GM19467 (cell line): Measurements from ENCODE around the gene PTPRE.
"Not testable (repeated sequence)": the region's sequence is repeated elsewhere in the genome, so short reads cannot be mapped to it uniquely, and the experiment has no call there.

Source experiments
- ATAC-seq: cut with Tn5 transposase; IDR thresholded peaks from one replicate; pipeline ENCODE4 v1.9.1; 2021; ENCODE audit warnings: mild to moderate bottlenecking, moderate library complexity; ENCODE audit not compliant: unreplicated experiment

The PTPRE gene

DNA sequence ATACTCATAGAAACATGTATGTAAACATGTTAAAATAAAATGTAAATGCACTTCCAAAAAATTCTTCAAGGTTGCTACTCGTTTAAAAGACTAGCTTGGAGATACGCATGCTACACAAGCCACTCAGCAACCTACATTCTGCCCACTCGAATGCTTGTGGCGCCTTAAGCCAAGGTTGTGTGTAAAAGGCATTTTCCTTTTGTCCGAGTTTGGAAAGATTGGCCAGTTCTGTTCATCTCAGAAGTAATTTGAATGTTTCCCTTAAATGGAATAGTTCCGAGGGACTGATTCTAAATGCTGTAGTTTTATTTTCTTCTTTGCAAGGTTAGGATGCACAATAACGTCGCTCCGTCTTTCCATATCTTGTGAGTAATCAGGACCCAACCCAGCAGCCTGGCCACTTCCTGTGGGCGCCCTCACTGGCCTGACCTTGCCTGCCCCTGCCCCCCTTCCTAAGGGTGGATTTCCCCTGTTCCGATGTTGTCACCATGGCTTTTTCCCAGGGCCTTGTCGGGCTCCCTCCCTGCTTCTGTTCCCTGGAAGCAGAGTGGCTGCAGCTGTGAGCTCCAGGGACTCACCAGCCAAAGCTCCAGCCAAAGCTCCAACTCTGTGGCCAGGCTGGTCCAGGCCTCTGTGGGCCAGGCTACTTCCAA, 70.6 kb downstream of the PTPRE start:
- ATAC-seq = no peak

DNA sequence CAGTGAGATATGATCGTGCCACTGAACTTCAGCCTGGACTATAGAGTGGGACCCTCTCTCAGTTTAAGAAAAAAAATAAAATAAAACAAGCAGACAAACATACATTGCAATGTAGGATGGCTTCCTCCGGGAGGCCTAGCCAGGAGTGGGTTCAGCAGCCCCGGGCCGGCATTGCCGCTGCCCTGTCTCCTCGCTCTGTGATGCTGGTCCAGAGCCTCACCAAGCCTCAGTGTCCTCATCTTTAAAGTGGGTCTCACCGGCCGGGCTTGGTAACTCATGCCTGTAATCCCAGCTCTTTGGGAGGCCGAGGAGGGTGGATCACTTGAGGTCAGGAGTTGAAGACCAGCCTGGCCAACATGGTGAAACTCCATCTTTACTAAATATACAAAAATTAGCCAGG, 71.6 kb downstream of the PTPRE start:
- no peak for ATAC-seq

DNA sequence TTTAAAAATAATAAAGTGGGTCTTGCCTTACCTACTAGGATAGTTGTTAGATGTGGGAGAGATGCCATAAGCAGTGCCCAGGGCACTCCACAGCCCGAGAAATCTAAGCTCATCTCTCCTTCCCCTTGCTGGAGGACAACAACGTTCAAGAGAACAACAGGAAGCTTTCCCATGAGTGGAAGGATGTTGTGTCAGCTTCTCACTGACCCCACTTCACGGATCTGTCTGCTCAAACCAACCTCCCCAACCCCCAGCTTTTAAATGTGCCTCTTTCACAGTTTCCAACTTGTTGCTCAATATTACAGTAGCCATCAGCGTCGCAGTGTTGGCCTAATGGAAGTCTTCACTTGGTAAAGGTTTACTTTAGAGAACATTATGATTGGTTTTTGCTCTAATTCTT, 72.1 kb downstream of the PTPRE start:
- ATAC-seq = no peak

DNA sequence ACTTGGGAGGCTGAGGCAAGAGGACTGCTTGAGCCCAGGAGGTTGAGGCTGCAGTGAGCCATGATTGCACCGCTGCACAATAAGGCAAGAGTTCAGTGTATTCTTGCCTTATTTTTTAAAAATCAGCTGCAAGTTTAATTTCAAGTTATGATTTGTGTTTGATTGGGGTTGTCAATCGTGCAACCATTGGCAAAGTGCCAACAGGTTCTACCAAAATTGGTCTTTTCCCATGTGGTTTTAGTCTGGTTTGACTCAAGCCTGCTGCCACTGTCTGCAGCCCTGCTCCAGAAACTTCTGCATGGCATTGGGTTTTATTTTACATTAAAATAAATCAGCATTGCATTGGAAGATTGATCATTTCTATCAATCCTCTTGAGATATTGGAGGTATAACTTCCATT, 72.7 kb downstream of the PTPRE start:
- ATAC-seq = no peak

DNA sequence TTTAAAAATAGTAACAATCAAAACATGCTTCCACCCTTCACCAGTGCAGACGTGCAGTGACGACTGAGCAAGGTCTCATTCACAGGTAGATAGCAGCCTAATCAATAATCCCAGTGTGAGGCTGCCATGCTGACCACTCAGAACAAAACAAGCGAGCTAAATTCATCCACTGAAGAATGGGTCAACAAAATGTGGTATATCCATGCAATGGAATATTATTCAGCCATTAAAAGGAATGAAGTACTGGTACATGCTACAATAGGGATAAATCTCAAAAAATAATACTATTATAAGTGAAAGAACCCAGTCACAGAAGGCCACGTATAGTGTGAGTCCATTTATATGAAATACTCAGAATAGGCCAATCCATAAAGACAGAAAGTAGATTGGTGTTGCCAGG, 74.0 kb downstream of the PTPRE start:
- ATAC-seq = no peak

DNA sequence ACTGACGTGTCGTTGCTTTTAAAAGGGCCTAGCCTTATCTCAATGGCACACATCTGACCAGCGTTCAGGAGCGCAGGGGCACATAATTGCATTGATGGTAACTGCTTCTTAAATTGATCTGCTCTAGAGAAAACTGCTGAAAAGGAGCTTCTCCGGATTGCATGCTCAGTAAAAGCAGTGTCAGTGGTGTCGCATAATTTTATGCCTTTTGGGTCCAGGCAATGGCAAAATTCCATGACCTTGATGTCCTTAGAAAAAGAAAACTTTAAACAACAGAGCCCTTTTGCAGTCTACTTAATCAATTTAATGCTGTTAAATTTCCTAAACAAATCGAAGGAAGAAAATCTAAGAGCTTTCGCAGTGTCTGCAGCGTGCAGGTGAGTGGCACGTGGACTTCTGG, 75.7 kb downstream of the PTPRE start:
- ATAC-seq = no peak

DNA sequence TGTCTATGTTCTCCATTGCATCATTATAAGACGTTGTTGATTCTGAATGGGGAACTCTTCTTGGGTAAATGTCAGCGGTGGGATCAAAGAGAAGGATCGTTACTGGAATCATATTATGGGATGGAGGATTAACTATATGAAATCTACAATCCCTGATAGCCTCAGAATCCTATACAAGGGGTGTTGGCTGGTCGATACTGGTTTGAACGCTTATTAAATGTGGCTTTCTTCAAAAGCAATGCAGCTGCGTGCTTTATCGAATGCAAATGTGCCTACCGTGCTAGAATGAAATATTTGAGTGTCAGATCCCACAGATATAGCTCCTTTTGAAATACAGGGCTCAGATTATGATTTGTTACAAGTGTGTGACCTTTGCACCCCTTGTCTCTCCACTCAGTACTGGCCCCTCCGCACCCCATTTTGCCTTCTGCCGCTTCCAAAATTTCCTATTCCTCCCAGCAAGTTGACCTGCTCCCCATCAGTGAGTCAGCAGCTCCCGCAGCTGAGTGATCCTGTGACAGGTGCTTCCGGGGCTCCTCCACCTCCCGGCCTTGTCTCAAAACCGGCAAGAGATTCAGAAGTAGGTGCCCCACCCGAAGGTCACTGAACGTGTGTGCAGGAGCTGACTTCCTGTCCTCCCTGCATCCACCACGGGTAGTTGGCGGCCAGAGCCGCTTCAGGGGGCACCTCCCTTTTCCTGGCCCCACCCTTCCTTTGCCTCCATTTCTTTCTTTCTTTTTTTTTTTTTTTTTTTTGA, 76.6 kb downstream of the PTPRE start:
- no peak for ATAC-seq

DNA sequence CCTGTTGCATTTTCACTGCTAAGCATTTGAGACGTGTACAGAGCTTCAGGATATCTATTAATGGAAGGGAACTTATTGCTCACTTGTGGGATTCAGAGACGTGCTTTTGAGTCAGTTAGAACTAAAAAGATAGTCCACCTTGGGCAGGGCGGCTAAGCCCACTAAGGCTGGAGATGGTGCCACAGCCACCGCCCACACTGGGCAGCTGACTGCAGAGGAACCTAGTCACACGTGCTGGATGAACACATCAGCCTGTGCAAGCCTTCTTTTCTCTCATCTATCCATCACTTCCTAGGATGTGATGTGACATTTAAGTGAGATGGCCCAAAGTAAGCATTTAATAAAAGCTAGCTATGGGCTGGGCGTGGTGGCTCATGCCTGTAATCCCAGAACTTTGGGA, 78.0 kb downstream of the PTPRE start:
- no peak for ATAC-seq

DNA sequence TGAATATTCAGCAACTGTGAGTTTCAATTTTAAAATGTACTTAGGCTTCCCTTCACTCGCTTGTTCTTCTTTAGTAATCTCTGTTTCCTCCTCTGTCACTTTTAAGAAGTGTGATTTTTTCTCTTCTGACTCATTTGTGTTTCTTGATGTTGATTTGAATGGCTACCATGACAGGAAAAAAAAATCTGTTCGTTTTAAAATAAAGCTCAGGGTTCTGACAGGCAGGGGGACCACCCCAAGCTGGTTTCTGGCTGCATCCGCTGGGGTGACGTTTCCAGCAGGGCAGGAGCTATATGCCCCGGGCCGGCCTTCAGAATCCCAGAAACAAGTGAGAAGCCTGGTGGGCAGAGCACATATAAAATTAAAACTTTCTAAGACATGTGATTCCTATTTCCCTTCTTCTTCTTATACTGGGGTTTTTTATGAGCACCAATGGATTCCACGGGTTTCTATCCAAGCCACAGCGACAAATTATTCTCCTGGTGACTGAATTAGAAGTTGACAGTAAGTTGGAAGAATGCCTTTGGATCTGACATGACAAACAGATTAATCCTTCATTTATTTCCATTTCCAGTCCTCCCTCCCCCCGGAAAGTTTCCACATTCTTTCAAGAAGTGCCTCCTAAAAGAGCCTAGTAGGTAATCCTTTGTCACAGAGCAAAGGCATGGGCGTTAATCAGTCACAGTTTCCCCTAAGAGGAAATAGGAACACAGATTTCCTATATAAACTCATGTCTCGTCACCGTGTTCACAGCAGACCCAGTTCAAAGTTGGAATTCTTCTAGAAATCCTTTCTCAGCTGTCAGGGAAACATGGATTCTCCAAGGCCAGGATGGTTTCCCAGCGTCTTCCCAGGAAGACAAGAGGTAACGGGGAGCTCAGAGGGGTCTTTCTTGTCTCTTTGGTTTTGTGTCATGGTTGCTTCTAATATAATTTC, 79.9 kb downstream of the PTPRE start:
- no peak for ATAC-seq

DNA sequence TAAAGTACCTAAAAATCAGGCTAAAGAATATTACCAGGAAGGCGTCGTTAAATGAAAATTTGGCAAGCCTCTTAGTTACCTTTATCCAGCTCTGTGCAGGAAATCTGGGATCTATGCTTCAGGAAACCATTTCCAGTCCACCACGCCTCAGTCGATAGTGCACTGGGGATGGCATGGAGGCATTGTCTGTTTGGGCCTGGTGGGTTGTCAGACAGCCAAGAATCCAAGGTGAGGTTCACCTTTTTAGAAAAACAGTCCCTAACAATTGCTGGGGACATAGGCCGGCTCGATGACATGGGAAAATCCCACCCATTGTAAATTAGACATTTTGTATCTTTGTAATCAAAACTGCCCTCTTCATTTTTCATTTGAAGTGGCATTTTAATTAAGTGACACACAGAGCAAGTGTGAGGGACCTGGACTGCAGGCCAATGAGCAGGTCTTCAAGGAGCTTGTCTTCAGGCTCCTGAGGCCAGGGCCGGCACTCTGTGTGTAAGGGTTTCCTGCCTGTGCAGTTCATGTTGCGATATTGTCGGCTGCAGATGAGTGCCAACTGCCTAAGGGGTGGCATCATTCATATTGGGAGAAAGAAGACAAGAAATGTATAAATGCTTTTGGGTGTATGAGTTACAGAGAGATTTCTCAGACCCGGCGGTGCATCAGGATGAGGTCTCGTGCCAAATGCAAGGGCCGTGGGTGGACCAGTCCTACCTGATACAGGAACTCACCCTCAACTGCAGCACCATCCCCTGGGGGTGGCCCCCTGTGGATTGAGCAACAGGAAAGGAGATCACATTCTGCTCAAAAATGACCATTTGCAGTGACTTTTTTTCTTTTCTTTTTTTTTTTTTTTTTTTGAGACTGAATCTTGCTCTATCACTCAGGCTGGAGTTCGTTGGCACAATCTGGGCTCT, 80.8 kb downstream of the PTPRE start:
- ATAC-seq = no peak

DNA sequence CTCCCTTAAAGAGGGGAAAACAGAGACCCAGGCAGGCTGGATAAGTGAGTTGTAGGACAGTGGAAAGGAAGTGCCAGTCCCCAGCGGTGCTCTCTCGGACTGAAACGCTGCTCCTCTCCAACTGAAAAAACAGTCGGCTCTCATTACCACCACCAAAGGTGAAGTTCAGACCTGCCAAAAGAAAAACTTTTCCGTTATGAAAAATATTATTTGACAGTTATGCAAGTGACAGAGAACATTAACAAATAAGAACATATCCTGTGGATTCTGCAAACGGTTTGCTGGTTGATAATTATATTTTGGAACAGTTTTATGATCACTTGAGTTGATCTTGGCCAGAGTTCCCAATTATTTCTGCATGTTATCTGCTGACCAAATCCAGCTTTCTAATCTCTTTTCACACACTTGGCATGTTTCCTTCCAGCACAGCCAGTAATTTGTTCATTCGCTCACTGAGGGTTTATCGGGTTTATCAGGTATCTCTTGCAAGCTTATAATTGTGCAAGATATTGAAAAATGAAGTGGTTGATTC, 82.6 kb downstream of the PTPRE start:
- ATAC-seq = no peak

DNA sequence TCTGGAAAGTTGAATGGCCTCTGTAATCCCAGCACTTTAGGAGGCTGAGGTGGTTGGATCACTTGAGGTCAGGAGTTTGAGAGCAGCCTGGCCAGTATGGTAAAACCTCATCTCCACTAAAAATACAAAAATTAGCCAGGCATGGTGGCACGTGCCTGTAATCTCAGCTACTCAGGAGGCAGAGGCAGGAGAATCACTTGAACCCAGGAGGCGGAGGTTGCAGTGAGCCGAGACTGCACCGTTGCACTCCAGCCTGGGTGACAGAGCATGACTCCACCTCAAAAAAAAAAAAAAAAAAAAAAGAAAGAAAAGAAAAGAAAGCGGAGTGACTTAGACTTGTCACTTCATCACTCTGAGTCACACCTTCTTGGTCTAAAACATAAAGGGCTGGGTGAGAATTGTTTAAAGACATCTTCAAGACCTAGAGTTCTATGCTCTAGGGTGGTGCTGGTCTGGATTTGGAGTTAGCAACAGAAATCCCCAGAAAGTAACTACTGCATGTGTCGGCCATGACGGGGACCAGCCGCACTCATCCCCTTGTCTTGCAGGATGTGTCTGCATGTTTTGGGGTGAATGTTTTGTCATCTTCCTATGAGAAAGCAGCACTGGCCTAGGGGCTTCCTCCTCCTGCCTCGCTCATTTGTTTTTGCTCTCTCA, 83.4 kb downstream of the PTPRE start:
- ATAC-seq = not testable (repeated sequence)

DNA sequence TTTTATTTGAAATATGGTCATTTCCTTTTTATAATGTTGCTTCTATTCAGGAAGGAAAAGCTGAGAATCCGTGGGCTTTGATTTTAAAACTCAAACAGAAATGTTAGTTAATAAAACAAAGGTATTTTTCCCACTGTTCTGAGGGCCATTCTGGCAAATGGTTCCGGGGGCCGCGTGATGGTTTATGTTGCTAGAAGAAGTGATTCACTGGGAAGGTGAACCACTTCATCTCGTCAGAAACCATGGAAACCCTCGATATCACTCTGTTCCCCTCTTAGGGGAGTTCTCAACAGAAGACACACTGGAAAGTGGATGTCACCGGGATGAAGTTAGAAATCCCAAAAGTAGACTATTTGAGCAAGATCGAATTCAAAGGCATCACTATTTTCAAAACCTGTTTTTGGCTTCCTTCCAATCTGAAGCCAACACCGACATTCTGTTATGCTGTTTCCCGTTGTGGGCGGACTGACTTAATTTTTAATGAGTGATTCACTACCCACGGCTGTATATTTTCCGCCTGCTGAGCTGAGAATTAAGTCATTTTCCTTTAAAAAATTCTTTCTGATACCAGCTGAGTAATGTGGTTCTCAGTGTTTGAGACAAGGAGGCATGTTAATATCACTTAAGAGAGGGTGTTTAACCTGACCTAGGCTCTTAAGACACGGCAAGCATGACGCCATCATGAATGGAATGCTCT, 84.1 kb downstream of the PTPRE start:
- no peak for ATAC-seq

DNA sequence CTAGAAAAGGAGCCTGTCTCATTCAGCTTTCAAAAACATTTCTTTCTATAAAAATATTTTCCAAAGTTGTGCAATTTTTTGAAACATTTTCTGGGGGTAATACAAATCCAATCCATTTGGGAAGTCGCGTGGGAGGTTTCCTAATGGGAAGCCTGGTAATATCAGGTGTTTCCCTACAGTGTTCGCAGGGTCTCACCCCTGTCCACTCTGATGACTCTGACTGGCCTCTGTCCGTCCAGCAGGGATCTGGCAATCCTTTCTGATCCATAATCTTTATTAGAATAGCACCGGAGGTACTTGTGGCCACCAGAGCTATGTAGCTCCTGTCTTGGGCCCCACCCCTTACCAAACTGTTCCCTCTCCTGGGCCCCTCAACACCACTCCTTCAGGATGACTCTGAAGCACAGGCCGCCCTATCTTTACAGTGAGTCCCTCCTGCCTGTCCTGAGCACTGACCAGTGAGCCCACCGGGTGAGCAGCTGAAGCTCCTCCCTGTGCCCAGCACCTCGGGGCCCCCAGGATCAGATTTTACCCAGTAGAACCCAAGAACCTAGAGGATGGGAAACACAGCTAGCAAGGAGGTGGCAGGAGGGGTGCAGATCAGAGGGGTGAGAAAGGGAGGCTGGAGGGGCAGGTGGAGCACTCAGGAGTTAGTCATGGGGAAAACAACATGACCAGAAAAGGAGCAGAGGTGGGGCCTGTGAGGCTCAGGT, 84.8 kb downstream of the PTPRE start:
- no peak for ATAC-seq

DNA sequence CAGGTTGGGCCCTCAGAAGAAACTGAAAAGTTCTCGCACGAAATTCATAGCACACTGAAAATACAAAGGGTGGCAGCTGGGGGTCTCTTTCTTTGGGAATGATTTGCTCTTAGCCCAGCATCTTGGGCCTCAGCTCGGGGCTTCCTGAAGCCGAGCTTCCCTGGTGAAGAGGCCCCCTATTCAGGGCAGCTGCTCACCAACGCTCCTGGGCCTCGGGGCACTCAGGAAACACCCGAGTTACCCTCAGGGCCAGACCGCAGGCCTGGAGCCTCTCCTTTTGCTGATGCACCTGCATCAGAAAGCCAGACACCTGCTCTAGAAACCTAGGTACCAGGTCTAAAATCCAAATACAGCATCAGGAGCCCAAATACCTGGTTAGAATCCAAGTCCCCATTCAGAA, 85.5 kb downstream of the PTPRE start:
- ATAC-seq = no peak

DNA sequence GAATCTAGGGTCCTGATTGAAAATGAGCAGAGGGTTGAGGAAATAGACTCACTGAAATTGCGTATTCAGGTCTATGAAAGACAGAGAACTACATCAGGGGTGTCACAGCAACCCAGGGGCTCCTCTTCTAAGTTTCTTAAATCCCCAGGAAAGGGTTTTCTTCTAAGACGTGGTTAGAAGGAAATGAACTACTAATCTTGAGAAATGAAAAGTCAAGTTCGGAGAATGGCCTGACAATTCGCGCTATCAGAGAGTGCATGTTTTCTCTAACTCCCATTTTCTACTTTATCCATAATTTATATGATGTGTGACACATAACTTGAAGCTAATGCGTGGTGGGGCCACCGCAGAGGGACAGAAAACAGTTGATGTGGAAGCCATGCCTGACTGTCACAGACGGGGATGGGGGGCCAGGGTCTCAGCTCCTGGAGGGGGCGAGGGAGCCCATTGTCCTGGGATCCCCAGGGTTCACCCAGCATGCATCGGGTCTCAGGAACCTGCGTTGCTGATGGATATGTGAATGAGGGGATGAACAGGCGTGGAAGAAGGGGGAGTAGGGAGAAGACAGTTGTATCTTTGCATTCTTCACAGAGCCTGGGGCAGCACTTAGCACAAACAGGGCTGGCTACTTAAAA, 86.3 kb downstream of the PTPRE start:
- ATAC-seq = no peak

DNA sequence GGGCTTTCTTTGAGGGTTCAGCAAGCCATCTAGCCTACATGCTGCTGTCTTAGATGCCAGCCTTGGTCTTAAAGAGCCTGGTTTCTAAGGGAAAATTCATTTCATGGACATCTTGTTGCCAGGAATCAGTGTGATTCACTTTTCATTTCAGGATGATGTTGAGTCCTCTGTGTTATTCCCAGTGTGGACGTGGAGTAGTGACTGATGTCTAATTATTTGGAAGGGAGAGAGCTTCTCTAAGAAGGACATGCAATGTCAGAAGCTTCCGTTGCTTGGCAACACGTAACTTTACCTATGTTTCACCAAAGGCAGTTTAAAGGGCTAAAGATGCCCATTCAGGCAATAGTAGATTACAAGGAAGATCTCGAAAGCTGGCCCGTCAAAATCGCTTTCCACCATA, 89.0 kb downstream of the PTPRE start:
- no peak for ATAC-seq

DNA sequence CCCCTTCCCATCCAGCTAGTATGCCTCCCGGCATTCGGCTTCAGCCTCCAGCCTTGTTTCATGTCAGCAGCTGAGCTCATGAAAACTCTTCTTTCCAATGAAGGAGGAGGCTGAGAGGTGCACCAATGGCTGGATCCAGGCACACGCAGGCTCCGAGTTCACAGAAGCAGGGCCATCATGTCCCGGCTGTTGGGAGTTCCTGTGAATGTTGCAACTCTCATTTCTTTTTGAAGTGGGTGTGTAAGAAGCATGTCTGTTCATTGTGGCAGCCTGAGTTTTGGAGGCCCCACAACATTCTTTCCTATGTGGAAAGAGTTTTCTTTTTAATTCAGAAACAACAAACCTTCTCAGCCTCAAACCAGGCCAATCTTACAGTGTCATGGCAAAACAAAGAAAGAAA, 89.7 kb downstream of the PTPRE start:
- ATAC-seq = no peak
